Stimulated activated naive CD8-positive, alpha-beta T cell treated with anti-CD3 and anti-CD28 coated beads, Interleukin-15, Interleukin-2, amounts not matched to agents 100 ng/mL and 50 ng/mL, for 24 hours (primary cell): ENCODE results near the gene TNS2.
A peak's percentile ranks its signal among the peaks of the same experiment; 100 is the strongest.

ENCODE experiments used
- H3K27ac Mint-ChIP-seq: one replicate; pipeline ENCODE4 v1.8.0; 2021; ENCODE audit warnings: mild to moderate bottlenecking, mixed read lengths
- H3K27me3 Mint-ChIP-seq: one replicate; pipeline ENCODE4 v1.8.0; 2021; ENCODE audit warnings: mixed read lengths
- H3K36me3 Mint-ChIP-seq: one replicate; pipeline ENCODE4 v1.8.0; 2021; ENCODE audit warnings: low read depth, mixed read lengths
- H3K4me1 Mint-ChIP-seq: one replicate; pipeline ENCODE4 v1.8.0; 2021; ENCODE audit warnings: low read depth, mixed read lengths
- H3K4me3 Mint-ChIP-seq: one replicate; pipeline ENCODE4 v1.8.0; 2021; ENCODE audit warnings: mild to moderate bottlenecking, mixed read lengths
- H3K9me3 Mint-ChIP-seq: one replicate; pipeline ENCODE4 v1.8.0; 2021; ENCODE audit warnings: mixed read lengths

Gene TNS2

GRCh38 chr12:53059434-53060063, 9.7 kb downstream of the TNS2 start:
- Mint-ChIP-seq H3K27ac (no peak overlapping the region), H3K9me3 (no peaks in the 10 kb centered on the region), H3K4me3 (no peak overlapping the region), H3K27me3 (no peaks in the 10 kb centered on the region), H3K36me3 (peaks cover 3% of the 10 kb centered on the region), H3K4me1 (no peaks in the 10 kb centered on the region)

- H3K36me3 Mint-ChIP-seq, result peaks cover 7% of the 10 kb centered on the region
- H3K4me1 Mint-ChIP-seq, result no peaks in the 10 kb centered on the region
- H3K4me3 Mint-ChIP-seq, result no peak overlapping the region
- no peaks in the 10 kb centered on the region for H3K27me3 Mint-ChIP-seq
- H3K9me3 Mint-ChIP-seq, result no peaks in the 10 kb centered on the region
- no peak overlapping the region for H3K27ac Mint-ChIP-seq
Measured at GRCh38 chr12:53060064-53060720, 10.3 kb downstream of the TNS2 start.

- Mint-ChIP-seq H3K4me3 (no peak overlapping the region), H3K4me1 (peaks cover 1% of the 10 kb centered on the region), H3K27me3 (no peaks in the 10 kb centered on the region), H3K9me3 (no peaks in the 10 kb centered on the region), H3K36me3 (peaks cover 9% of the 10 kb centered on the region), H3K27ac (no peak overlapping the region)
Measured at GRCh38 chr12:53060721-53061276, 10.9 kb downstream of the TNS2 start.

GRCh38 chr12:53061404-53062010, 11.6 kb downstream of the TNS2 start:
- Mint-ChIP-seq H3K4me1 (peaks cover 5% of the 10 kb centered on the region), H3K4me3 (no peak overlapping the region), H3K9me3 (no peaks in the 10 kb centered on the region), H3K27ac (no peak overlapping the region), H3K27me3 (no peaks in the 10 kb centered on the region), H3K36me3 (peaks cover 13% of the 10 kb centered on the region)

- Mint-ChIP-seq H3K4me3 (no peak overlapping the region), H3K4me1 (peaks cover 5% of the 10 kb centered on the region), H3K27me3 (no peaks in the 10 kb centered on the region), H3K36me3 (peaks cover 15% of the 10 kb centered on the region), H3K27ac (no peak overlapping the region), H3K9me3 (no peaks in the 10 kb centered on the region)
Measured at GRCh38 chr12:53062011-53062961, 12.4 kb downstream of the TNS2 start.

- H3K4me3 Mint-ChIP-seq, result no peak overlapping the region
- no peaks in the 10 kb centered on the region for H3K9me3 Mint-ChIP-seq
- H3K36me3 Mint-ChIP-seq, result peaks cover 15% of the 10 kb centered on the region
- H3K27ac Mint-ChIP-seq, result no peak overlapping the region
- H3K27me3 Mint-ChIP-seq, result no peaks in the 10 kb centered on the region
- H3K4me1 Mint-ChIP-seq, result peaks cover 5% of the 10 kb centered on the region
Measured at GRCh38 chr12:53062977-53063707, 13.3 kb downstream of the TNS2 start.

GRCh38 chr12:53063708-53064612, 14.1 kb downstream of the TNS2 start:
- H3K27me3 Mint-ChIP-seq, result no peaks in the 10 kb centered on the region
- no peaks in the 10 kb centered on the region for H3K9me3 Mint-ChIP-seq
- H3K36me3 Mint-ChIP-seq, result peaks cover 15% of the 10 kb centered on the region
- H3K4me1 Mint-ChIP-seq, result peaks cover 5% of the 10 kb centered on the region
- no peak overlapping the region for H3K4me3 Mint-ChIP-seq
- no peak overlapping the region for H3K27ac Mint-ChIP-seq

- H3K27me3 Mint-ChIP-seq, result no peaks in the 10 kb centered on the region
- H3K36me3 Mint-ChIP-seq, result peaks cover 15% of the 10 kb centered on the region
- no peak overlapping the region for H3K4me3 Mint-ChIP-seq
- H3K4me1 Mint-ChIP-seq, result peaks cover 5% of the 10 kb centered on the region
- no peak overlapping the region for H3K27ac Mint-ChIP-seq
- no peaks in the 10 kb centered on the region for H3K9me3 Mint-ChIP-seq
Measured at GRCh38 chr12:53064613-53065436, 15.0 kb downstream of the TNS2 start.

GRCh38 chr12:53065470-53065869, 15.6 kb downstream of the TNS2 start:
- H3K36me3 Mint-ChIP-seq, result peaks cover 15% of the 10 kb centered on the region
- no peak overlapping the region for H3K27ac Mint-ChIP-seq
- no peak overlapping the region for H3K4me3 Mint-ChIP-seq
- peaks cover 5% of the 10 kb centered on the region for H3K4me1 Mint-ChIP-seq
- no peaks in the 10 kb centered on the region for H3K27me3 Mint-ChIP-seq
- H3K9me3 Mint-ChIP-seq, result no peaks in the 10 kb centered on the region

GRCh38 chr12:53065975-53066931, 16.4 kb downstream of the TNS2 start:
- Mint-ChIP-seq H3K36me3 (peaks cover 15% of the 10 kb centered on the region), H3K4me3 (no peak overlapping the region), H3K27me3 (no peaks in the 10 kb centered on the region), H3K27ac (peak overlapping the region; percentile 51), H3K9me3 (no peaks in the 10 kb centered on the region), H3K4me1 (peaks cover 10% of the 10 kb centered on the region)

- Mint-ChIP-seq H3K4me1 (peaks cover 11% of the 10 kb centered on the region), H3K4me3 (no peak overlapping the region), H3K27me3 (no peaks in the 10 kb centered on the region), H3K9me3 (no peaks in the 10 kb centered on the region), H3K27ac (no peak overlapping the region), H3K36me3 (peaks cover 17% of the 10 kb centered on the region)
Measured at GRCh38 chr12:53067074-53067992, 17.5 kb downstream of the TNS2 start.
